Medulla oblongata (tissue), 1 donor: ENCODE measurements around the gene CORO1C.

ENCODE experiments used
- DNase-seq: peaks from one replicate; pipeline ENCODE4 v3.0.0-alpha.2; 2015; ENCODE audit errors: extremely low spot score

The CORO1C gene

DNA sequence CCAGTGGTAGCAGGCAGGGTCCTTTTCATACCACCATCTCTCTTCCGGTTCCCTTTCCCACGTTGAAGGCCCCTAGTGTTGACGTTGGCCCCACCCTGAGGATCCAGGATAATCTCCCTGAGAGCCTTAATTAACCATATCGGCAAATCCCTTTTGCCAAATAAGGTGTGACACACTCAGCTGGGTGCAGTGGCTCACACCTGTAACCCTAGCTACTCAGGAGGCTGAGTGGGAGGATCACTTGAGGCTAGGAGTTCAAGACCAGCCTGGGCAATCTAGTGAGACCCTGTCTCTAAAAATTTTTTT is 130.7 kb downstream of the CORO1C start:
- no peak for DNase-seq

DNA sequence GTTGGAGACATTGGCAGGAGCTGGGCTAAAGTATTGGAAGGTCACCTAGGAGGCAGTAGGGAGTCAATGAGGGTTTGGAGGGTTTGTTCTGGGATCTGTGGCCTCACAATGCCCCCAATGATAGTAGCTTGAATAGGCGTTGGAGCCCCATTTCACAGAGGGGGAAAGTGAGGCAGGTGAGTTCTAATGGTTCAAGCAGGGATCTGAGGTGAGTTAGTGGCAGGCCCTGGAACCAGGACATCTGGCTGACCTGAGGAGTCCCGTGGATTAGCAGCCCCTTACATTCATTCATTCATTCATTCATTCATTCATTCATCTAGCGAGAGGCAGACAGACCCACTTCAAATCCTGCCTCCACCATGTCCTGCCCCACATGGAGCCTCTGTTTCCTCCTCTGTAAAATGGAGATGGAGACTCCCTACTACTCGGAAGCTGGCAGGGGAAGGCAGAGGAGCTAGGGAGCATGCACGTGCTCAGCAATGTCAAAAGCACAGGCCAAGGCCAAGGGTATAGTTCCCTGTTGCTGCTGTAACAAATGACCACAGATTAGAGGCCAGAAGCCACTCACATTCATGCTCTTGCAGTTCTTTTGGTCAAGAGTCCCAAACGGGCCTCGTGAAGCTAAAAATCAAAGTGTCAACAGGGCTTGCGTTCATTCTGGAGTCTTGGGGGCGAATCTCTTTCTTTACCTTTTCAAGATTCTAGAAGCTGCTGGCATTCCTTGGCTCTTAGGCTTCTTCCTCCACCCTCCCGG is 131.2 kb downstream of the CORO1C start:
- DNase-seq, result no peak

DNA sequence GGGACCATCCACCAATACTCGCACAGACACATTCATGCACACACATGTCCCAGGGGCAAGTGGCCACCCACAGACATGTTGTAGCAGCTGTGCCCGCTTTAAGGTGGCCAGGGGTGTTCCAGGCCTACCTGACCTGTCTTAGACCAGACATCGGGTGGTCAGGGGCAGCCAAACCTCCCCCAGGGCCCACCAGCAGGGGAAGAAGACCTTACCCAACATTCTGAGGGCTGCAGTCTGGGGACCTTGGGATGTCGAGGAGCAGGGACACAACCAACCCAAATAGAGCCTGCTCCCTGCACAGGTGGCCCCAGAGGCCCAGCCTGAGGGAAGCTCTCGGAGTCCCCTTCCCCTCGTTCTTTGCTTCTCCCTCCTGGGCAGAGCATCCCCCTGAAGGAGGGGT is 131.8 kb downstream of the CORO1C start:
- no peak for DNase-seq

DNA sequence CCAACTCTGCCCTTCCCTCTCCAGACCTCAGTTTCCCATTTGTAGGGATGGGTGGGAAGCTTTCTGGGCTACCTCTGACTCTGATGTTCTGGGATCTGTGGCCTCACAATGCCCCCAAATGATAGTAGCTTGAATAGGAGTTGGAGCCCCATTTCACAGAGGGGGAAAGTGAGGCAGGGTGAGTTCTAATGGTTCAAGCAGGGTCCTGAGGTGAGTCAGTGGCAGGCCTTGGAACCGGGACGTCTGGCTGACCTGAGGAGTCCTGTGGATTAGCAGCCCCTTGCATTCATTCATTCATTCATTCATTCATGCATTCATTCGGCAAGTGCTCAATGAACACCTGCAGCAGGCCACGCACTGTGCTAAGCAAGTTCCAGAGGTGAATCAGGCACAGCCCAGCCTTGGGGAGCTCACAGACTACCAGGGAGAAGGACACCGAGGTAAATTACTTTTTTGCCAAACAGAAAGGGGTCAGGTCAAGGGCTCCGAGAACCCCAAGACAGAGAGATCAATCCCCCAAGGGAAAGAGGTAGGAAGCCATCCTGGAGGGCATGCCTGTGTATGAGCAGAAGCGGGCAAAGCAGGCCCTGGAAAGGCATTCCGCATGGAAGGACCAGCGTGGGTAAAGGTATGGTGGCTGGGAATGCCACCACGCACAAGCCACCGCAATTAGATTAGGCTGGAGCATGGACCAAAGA is 132.6 kb downstream of the CORO1C start:
- no peak for DNase-seq

DNA sequence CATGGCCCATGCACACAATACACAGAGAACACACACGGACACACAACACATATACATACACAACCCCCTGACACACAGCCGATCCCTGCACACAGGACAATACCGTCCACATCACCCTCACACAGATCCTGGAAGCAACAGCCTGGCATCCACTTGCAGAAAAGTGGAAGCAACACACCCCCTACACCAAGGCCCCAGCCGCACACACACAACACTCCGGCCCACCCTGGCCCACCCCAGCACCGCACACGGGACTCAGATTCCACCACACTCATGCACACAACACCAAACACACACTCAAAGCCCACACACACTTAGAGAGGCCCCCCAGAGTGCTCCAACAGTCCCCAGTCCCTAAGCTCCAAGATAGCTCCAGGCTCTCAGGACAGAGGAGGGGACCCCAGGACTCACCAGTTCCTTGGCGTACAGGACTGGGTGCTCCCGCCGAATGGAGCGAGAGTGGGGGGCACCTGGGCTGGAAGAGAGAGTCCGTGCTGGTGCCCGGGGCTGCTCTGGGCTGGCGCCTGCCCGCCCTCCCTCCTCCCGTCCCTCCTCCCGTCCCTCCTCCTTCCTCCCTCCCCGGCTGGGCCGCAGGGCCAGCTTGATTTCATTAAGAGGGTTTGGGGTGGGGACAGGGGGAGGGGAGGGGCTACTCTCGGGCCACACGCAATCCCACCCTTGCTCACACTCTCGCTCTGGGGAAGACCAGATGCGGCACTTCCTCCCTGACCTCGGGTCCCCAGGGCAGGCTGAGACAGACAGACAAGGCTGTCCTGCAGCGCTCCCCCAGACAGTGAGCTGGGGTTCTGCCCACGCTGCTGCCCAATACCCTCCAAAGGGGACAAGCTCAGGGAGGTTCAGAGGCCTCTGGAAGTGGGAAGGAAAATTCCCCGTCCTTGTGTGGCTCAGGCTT is 133.5 kb downstream of the CORO1C start, which contains the start of gene TMEM119:
Gene TMEM119, minus strand, starts transcription at position 526 of the 913 bp plus-strand sequence. CDS start 5,701 bp downstream, outside the sequence.
- DNase-seq, result peak; percentile 58

DNA sequence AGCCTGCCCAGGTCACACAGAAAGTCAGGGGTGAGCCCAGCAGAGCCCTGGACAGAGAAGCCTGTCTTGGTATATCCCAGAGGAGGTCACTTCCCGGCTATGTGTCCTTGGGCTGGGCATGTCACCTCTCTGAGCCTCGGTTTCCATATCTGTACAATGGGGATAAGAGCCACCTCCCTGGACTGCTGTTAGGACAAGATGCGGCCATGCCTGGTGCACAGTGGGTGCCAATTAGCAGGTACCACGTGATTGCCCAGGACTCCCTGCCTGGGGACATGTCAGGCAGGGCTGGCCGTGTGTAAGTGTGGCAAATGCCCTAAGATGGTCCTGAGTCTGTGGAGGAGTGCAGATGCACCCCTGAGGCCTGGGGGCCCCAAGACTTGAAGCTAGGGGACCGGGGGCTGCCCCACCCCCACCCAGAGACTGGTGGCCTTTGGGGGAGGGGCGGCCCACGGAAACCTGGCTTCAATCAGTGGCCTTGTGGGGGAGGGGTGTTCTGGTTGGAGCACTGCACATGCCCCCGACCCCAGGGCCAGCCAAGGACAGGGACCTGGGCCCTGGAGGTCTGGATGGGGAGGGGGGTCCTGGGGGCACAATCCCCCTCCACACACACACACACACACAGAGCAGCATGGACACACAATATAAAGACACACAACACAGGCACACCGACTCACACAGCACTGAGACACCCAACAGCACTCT is 134.3 kb downstream of the CORO1C start:
- DNase-seq, result no peak

DNA sequence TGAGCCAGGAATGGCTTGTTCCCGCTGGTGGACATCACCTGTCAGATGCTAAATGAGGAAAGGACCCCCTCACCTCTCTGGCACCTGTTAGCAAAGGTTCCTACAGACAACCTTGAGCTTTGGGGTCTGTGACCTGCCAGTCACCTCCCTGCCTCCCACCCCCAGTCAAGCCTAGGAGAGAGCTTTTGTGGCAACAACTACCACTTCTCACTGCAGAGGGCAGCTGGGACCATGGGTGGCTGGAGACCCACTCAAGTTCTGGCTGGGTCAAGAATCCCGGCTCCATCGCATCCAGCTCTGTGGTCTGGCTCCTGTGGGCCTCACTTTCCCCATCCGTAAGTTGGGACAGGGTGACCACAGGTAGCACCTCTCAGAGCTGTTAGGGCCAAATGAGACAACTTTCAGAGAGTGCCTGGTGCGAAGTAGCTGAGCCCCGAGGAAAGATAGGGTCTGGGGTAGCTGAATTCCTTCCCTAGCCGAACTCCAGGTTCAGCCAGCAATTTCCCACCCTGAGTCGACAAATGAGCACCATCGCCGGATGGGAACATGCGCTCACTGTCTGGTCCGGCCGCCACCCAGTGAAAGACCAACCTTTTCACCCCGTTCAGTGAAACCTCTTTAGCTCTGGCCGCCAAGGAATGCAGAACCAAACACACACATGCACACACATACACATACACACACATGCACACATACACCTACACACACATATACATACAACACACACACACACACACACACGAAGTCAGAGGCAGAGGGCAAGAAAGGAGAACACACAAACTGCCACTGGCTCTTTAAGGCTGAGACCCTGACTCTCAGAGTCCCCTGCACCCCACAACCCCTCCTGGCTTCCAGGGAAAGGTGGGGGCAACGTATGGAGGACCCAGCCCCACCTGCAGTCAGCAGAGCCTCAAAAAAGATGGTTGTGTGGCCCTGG is 135.3 kb downstream of the CORO1C start:
- DNase-seq, result no peak
